Stimulated activated memory B cell treated with anti-CD40 and anti-IgM and Interleukin-4, amounts not matched to agents 10 μg/mL and 1 μg/mL and 100 μg/mL, for 72 hours (primary cell): ENCODE results near the gene EMILIN2.
"Not testable (repeated sequence)": the region's sequence is repeated elsewhere in the genome, so short reads cannot be mapped to it uniquely, and the experiment has no call there.

ENCODE experiments used
- ATAC-seq: fragments of 150-1000 bp; cut with Tn5 transposase; 2 replicates; pipeline ENCODE4 v1.10.0; 2021
- H3K27ac Mint-ChIP-seq: one replicate; pipeline ENCODE4 v1.8.0; 2022; ENCODE audit warnings: mild to moderate bottlenecking, mixed read lengths
- H3K27me3 Mint-ChIP-seq: one replicate; pipeline ENCODE4 v1.8.0; 2022; ENCODE audit warnings: mixed read lengths
- H3K36me3 Mint-ChIP-seq: one replicate; pipeline ENCODE4 v1.8.0; 2022; ENCODE audit warnings: mixed read lengths
- H3K4me1 Mint-ChIP-seq: one replicate; pipeline ENCODE4 v1.8.0; 2022; ENCODE audit warnings: mixed read lengths
- H3K4me3 Mint-ChIP-seq: one replicate; pipeline ENCODE4 v1.8.0; 2022; ENCODE audit warnings: mild to moderate bottlenecking, moderate library complexity, mixed read lengths
- H3K9me3 Mint-ChIP-seq: one replicate; pipeline ENCODE4 v1.8.0; 2022; ENCODE audit warnings: mixed read lengths

The EMILIN2 gene

DNA sequence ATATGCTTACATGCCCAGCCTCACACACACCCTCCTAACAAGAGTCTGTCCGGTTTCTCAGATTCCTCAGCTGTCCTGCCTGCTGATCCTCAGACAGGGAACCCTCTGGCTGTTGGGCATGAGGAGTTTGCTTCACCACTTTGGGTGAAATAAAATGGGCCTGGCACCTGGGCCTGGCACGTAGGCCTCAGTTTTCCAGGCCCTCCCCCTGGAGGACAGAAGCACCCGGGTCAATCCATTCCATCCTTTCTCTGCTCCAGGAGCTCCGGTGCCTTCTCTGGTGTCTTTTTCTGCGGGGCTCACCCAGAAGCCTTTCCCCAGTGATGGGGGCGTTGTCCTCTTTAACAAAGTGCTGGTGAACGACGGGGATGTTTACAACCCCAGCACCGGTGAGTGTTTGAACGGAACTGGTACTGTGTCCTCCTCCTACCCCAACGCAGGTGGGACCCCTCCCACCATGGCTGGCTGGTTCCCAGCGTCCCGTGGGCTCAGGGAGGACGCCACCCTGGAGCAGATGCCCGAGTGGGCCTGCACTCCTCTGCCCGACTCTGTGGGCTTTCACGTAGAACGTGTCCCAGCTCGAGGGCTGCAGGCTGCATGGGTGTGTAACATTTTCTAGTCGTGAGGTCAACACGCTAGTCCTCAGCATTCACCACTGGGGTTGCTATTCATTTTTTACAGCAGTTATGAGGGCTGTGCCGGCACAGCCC, 62.8 kb downstream of the EMILIN2 start:
- Mint-ChIP-seq H3K36me3 (peaks cover 24% of the 10 kb centered on the region), H3K27me3 (no peaks in the 10 kb centered on the region), H3K27ac (peak overlapping the region; percentile 53), H3K9me3 (no peaks in the 10 kb centered on the region), H3K4me1 (peaks cover 8% of the 10 kb centered on the region), H3K4me3 (no peak overlapping the region)
- no peak for ATAC-seq

DNA sequence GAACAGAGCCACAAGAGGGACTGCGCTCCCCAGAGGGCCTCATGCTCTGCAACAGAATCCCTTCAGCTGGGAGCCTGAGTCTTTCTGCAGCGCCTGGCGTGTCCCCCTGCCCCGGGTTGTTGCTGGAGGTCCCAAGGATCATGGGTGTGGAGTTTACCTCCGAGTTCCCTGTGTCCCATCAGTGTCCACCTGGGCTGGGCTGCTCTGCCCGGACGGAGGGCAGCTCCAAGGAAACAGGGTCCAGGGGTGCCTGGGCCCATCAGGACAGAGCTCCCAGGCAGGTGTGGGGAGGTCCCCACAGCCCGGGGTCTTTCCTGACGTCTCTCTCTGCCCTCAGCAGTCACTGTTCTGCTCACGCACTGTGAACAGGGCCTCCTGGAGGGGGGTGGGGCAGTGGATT, 63.5 kb downstream of the EMILIN2 start:
- H3K27me3 Mint-ChIP-seq, result no peaks in the 10 kb centered on the region
- no peak for ATAC-seq
- peaks cover 8% of the 10 kb centered on the region for H3K4me1 Mint-ChIP-seq
- peaks cover 30% of the 10 kb centered on the region for H3K36me3 Mint-ChIP-seq
- no peak overlapping the region for H3K4me3 Mint-ChIP-seq
- H3K9me3 Mint-ChIP-seq, result no peaks in the 10 kb centered on the region
- no peak overlapping the region for H3K27ac Mint-ChIP-seq

DNA sequence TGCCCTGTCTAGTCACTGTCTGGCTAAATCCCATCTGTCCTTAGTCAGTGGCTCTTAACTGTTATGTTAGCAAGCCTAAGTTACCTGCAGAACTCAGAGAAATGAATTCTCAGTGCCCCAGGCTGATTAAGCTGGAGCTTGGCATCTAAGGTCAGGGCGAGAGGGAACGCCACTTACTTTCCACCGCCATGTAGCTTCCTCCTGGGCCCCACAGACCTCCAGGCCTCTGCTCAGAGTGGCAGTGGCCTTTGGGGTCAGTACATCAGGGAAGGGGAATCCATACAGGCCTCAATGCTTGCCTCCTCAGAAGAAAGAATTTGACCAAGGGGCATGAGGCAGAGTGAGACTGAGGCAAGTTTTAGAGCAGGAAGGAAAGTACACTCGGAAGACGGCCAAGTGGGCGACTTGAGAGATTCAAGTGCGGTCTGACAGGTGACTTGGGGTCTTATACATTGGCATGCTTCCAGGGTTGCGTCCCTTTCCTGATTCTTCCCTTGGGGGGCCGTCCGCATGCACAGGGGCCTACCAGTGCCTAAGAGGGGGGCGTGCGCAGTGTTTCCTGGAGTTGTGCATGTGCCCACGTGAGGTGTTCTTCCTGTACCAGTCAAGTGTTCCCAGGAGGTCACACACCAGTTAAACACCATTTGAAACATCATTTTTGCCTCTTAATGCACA, 64.1 kb downstream of the EMILIN2 start:
- Mint-ChIP-seq H3K9me3 (no peaks in the 10 kb centered on the region), H3K27me3 (no peaks in the 10 kb centered on the region), H3K4me3 (no peak overlapping the region), H3K4me1 (peaks cover 8% of the 10 kb centered on the region), H3K36me3 (peaks cover 30% of the 10 kb centered on the region), H3K27ac (no peak overlapping the region)
- ATAC-seq, result no peak

DNA sequence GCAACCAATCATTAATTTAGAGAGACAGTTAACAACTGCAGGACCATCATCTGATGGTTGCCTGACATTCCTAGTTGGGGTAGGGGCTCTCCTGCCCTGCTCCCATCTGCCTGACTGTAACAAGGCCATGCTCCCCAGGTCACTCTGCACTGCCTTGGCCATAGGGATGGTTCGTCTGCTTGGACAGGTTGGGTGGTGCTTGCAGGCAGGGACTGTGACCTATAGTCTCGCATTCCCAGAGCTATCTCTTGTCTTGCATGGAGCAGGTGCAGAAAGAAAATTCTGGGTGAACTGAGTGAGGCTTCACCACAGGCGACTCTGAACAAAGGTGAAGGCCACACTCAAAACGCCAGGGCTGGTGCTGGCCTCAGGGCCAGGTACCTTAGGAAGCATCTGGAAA, 64.7 kb downstream of the EMILIN2 start:
- peaks cover 34% of the 10 kb centered on the region for H3K36me3 Mint-ChIP-seq
- no peak overlapping the region for H3K27ac Mint-ChIP-seq
- H3K27me3 Mint-ChIP-seq, result no peaks in the 10 kb centered on the region

DNA sequence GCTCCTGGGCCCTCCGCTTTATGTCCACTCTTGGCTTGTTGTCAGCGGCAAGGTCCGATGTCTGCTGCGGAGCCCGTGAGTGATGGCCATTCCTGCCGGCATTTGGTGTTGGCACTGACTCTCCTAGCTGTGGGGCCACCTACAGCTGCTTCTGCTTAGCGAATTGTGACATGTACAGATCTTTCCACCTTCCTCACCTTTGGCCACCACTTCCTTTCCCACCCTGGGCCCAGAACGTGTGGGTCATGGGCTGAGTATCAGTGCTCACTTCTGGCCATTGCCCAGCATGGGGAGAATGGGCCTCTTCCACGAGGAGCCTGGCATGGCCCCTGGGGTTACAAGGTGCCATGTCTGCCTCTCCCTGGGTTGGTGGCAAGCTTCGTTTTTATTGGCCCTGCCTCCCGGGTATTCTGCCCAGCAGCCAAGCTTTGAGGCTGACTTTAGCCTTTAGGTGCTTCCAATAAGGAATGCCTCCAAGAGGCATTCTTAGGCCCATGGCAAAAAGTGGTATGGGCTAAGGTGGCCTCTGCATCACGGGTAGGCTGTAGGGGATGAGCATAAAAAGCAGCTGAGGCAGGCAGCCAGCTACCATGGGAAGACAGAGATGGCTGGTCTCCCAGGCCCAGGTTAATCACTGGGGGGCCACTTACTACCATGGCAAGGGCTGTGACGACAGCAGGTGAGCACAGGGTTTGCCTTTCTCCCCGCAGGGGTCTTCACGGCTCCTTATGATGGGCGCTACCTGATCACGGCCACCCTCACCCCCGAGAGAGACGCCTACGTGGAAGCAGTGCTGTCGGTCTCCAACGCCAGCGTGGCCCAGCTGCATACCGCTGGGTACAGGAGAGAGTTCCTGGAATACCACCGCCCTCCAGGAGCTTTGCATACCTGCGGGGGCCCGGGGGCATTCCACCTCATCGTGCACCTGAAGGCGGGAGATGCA, 65.8 kb downstream of the EMILIN2 start:
- Mint-ChIP-seq H3K36me3 (peaks cover 42% of the 10 kb centered on the region), H3K9me3 (no peaks in the 10 kb centered on the region), H3K4me1 (peaks cover 19% of the 10 kb centered on the region), H3K27me3 (no peaks in the 10 kb centered on the region), H3K4me3 (no peak overlapping the region), H3K27ac (no peak overlapping the region)
- no peak for ATAC-seq

More for the DNA sequence above, 64.7 kb downstream of the EMILIN2 start:
- no peak for ATAC-seq
- no peak overlapping the region for H3K4me3 Mint-ChIP-seq
- peaks cover 15% of the 10 kb centered on the region for H3K4me1 Mint-ChIP-seq
- H3K9me3 Mint-ChIP-seq, result no peaks in the 10 kb centered on the region

DNA sequence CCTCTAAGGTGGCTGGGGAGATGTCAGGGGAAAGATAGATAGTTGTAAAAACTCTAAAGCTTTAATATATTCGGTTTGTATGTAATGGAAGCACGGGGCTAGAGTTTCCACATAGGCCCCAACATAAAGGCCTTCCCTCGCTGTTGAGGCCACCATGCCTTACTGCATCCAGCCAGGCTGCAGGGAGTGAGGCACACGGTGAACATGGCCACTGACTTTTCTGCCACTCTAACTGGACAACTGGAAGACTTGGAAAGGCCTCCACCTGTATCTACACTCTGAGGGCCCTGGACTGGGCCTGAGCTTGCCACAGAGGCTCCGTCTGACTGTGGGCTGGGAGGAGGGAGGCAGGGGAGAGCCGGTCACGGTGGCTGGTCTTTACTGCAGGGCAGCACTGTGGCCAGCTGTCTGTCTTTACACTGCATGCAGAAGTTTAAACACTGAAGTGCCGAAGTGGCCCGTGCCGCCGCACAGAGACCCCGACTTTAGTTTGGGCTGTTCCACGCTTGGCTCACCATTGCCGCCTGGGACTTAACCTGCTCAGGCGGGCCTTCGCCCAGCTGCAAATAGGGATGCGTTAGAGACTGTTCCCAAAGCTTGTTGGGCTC, 66.7 kb downstream of the EMILIN2 start:
- Mint-ChIP-seq H3K9me3 (no peaks in the 10 kb centered on the region), H3K4me1 (peaks cover 26% of the 10 kb centered on the region), H3K27me3 (no peaks in the 10 kb centered on the region), H3K27ac (peak overlapping the region; percentile 10), H3K36me3 (peaks cover 45% of the 10 kb centered on the region), H3K4me3 (no peak overlapping the region)
- no peak for ATAC-seq

DNA sequence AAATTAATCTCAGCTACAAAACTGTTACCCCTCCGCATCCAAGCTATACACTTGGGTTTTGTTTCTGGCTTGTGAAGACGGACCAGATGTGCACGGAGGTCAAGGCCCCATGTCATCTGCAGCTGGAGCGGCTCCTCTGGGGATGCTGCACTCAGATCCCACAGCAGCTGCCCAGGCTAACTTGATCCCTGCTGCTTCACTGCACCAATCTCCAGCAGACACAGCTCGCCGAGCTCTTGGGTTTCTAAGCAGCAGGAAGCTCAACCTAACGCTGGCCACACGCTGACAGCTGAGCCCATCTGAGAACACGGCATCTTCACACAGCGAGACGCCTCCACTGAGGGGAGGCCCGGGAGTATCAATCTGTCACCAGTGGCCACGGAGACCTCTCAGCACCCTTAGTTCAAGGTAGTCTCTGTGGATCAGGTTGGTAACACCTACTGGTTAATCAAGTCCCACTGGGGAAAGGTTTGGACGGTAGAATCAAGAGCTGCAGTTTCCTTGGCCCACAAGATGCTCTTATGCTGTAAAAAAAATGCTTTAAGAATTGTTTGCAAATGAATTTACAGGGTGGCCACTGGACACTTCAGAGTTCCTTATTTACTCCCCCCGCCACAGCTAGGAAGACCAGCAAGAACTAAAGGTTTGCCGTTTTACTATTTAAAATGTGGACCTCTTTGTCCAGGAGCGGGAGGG, 67.5 kb downstream of the EMILIN2 start:
- H3K9me3 Mint-ChIP-seq, result no peaks in the 10 kb centered on the region
- H3K4me3 Mint-ChIP-seq, result no peak overlapping the region
- no peaks in the 10 kb centered on the region for H3K27me3 Mint-ChIP-seq
- H3K36me3 Mint-ChIP-seq, result peaks cover 44% of the 10 kb centered on the region
- no peak for ATAC-seq
- H3K4me1 Mint-ChIP-seq, result peaks cover 27% of the 10 kb centered on the region
- peak overlapping the region; percentile 10 for H3K27ac Mint-ChIP-seq

DNA sequence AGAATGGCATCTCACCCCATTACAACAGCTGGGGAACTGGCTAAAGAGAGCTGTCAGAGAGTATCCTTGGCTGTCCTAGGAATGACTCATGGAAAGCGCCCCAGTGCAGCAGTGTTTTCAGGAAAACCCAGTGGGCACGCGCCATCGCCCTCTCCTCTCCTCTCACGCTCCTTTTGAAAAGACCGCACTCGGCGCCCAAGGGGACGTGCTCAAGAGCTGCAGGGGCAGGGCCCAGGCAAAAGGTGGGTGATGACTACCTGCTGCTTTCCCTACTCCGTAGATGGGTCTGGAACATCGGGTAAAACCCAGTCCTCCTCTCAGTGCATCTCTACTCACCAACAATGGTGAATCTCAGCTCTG, 68.1 kb downstream of the EMILIN2 start:
- Mint-ChIP-seq H3K9me3 (no peaks in the 10 kb centered on the region), H3K4me3 (no peak overlapping the region), H3K4me1 (peaks cover 27% of the 10 kb centered on the region), H3K27ac (no peak overlapping the region), H3K36me3 (peaks cover 45% of the 10 kb centered on the region), H3K27me3 (no peaks in the 10 kb centered on the region)
- no peak for ATAC-seq

DNA sequence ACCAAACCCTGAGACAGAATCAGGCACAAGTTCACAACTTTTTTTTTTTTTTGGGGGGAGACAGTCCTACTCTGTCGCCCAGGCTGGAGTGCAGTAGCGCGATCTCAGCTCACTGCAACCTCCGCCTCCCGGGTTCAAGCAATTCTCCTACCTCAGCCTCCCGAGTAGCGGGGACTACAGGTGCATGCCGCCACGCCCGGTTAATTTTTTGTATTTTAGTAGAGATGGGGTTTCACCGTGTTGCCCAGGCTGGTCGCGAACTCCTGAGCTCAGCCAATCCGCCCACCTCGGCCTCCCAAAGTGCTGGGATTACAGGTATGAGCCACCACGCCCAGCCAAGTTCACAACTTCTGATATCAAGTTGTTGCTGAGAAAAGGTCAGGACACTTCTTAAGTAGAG, 68.7 kb downstream of the EMILIN2 start:
- ATAC-seq, H3K27ac Mint-ChIP-seq, H3K4me3 Mint-ChIP-seq, H3K27me3 Mint-ChIP-seq, H3K9me3 Mint-ChIP-seq: not testable (repeated sequence)
- H3K36me3 Mint-ChIP-seq, result peaks cover 51% of the 10 kb centered on the region
- peaks cover 27% of the 10 kb centered on the region for H3K4me1 Mint-ChIP-seq

DNA sequence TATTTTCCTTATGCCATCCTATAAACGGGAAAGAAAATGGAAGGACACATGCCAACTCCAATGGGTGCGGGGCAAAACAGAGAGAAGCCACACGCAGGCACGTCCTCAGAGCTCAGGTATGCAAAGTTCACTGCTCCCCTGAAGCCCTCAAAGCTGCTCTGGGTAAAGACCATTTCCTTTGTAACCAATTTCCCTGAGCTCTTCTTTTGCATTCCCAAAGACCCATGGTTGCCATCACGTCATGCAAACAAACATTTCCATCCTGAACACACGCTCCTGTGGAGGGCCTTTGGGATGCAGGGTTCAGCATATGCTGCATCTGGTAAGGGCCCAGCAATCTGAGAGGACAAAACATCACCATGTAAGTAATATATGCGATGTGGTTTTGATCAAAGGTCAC, 69.4 kb downstream of the EMILIN2 start:
- Mint-ChIP-seq H3K4me3 (no peak overlapping the region), H3K27ac (peak overlapping the region; percentile 91), H3K36me3 (peaks cover 58% of the 10 kb centered on the region), H3K27me3 (no peaks in the 10 kb centered on the region), H3K9me3 (no peaks in the 10 kb centered on the region), H3K4me1 (peaks cover 27% of the 10 kb centered on the region)
- no peak for ATAC-seq

DNA sequence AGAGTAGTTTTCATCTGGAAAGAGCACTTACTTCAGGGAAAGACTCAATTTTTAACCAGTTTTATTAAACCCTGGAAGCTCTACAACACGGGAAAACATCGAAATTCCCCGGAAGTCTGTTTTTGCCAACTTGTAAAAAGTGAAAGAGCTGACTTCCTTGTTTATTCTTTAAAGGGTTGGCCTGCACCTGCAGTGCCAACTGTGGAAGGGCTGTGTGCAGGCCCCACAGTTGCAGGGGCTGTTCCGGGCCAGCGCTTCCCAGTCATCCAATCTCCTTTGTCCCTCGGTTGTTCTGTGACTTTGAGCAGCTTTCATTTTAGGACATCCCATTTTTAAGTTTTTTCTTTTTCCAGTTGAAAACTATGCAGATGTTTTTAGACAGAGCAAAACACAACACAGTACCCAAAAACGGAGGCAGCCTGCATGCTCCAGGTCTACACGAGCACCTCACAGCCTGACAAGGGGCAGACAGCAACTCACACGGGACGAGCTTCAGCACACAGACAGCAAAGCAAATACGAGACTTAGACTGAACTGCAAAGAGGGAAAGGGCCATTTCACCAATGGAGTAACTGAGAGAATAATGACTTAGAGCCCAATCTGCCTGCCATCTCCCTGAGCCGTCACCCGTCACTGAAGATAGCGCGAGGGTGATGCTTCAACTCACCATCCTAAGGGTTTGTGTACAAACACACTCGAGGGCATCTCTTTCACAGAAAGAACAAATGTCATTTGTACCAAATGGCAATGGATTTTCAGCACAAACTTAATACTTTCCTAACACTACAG, 70.6 kb downstream of the EMILIN2 start:
- Mint-ChIP-seq H3K27me3 (no peaks in the 10 kb centered on the region), H3K4me1 (peaks cover 27% of the 10 kb centered on the region), H3K4me3 (peak overlapping the region; percentile 46), H3K27ac (peak overlapping the region; percentile 91), H3K36me3 (peaks cover 67% of the 10 kb centered on the region), H3K9me3 (no peaks in the 10 kb centered on the region)
- ATAC-seq, result peak; percentile 82

DNA sequence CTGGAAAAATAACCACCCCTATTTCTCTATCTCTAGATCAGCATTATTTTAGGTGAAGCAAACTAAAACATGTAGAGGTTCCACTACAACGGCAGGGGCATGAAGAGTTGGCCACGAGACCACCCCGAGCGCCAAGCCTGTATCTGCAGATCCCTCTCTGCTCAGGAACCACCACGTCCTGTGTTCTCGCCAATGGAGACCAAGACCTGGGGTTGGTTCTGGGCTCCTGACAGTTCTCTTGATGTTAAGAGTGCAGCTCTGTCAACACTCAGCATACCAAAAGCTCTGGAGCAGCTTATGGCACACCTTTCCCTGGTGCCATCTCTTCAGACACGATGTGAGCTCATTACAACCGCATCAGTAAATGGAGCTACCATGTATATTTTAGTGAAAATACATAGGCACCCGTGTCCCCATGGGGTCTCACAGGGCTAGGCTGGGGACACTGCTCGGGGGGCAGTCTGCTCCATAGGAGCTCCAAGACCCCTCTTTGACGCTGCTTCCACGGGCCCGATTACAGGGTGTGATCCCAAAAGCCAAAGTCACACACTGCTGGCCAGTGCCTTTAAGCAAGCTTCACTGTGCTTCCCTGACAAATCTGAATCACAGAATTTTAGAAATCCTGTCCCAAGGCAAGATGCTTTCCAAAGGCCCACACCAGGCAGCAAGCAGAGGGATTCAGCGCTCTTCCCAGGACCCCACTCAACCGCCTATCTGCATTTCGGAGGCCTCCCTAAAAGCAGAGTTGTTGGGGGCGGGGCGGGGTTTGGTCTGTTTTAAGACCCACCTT, 72.2 kb downstream of the EMILIN2 start:
- no peaks in the 10 kb centered on the region for H3K27me3 Mint-ChIP-seq
- ATAC-seq, result no peak
- peaks cover 27% of the 10 kb centered on the region for H3K4me1 Mint-ChIP-seq
- H3K9me3 Mint-ChIP-seq, result no peaks in the 10 kb centered on the region
- H3K27ac Mint-ChIP-seq, result peak overlapping the region; percentile 91
- H3K4me3 Mint-ChIP-seq, result no peak overlapping the region
- peaks cover 70% of the 10 kb centered on the region for H3K36me3 Mint-ChIP-seq

DNA sequence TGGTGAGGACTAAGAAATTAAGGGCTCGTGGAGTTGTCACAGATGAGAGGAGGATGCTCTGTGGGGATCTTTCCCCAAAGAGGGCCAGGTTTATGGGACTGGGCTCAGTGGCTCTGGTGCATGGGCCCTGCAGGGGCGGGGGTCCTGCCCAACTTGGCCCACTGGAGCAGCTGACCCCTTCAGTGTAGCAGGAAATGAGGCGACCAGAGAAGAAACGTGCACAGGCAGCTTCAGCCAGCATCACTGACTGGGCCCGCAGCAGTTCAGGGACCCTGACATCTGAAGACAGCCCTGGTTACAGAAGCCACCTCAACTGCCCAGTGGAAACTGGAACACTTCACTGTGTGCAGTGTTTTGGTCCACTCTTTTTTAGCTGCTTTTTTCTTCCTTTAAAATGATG, 72.8 kb downstream of the EMILIN2 start:
- Mint-ChIP-seq H3K36me3 (peaks cover 70% of the 10 kb centered on the region), H3K27me3 (no peaks in the 10 kb centered on the region), H3K4me3 (no peak overlapping the region), H3K4me1 (peaks cover 27% of the 10 kb centered on the region), H3K9me3 (no peaks in the 10 kb centered on the region), H3K27ac (no peak overlapping the region)
- ATAC-seq, result no peak
